PFSK-1 (cell line): ENCODE data around the gene ACTN4.

ENCODE experiments used
- POLR2AphosphoS5 ChIP-seq: IDR thresholded peaks from 2 replicates; pipeline ENCODE4 v1.6.1; 2012; ENCODE audit warnings: low read depth, mild to moderate bottlenecking, control low read depth, low read length, moderate library complexity
- SIN3A ChIP-seq: IDR thresholded peaks from 2 replicates; pipeline ENCODE4 v1.6.1; 2012; ENCODE audit warnings: mild to moderate bottlenecking, low read length, moderate library complexity, borderline replicate concordance; ENCODE audit not compliant: insufficient read depth
- TAF1 ChIP-seq: IDR thresholded peaks from 2 replicates; pipeline ENCODE4 v1.6.1; 2012; ENCODE audit warnings: low read length, control low read depth, borderline replicate concordance; ENCODE audit not compliant: insufficient read depth
- TF ChIP-seq, protein P1 (sequence below), 2 experiments: IDR thresholded peaks; 2 replicates each; pipeline versions ENCODE4 v1.6.1 to v1.8.0; 2011 to 2012; ENCODE audit warnings: low read depth in 2 of 2, low read length in 2 of 2, control low read depth in 1 of 2, inconsistent platforms in 1 of 2, mild to moderate bottlenecking in 1 of 2, moderate library complexity in 1 of 2; ENCODE audit not compliant: insufficient read depth in 1 of 2

- TF ChIP-seq, protein P1, sequence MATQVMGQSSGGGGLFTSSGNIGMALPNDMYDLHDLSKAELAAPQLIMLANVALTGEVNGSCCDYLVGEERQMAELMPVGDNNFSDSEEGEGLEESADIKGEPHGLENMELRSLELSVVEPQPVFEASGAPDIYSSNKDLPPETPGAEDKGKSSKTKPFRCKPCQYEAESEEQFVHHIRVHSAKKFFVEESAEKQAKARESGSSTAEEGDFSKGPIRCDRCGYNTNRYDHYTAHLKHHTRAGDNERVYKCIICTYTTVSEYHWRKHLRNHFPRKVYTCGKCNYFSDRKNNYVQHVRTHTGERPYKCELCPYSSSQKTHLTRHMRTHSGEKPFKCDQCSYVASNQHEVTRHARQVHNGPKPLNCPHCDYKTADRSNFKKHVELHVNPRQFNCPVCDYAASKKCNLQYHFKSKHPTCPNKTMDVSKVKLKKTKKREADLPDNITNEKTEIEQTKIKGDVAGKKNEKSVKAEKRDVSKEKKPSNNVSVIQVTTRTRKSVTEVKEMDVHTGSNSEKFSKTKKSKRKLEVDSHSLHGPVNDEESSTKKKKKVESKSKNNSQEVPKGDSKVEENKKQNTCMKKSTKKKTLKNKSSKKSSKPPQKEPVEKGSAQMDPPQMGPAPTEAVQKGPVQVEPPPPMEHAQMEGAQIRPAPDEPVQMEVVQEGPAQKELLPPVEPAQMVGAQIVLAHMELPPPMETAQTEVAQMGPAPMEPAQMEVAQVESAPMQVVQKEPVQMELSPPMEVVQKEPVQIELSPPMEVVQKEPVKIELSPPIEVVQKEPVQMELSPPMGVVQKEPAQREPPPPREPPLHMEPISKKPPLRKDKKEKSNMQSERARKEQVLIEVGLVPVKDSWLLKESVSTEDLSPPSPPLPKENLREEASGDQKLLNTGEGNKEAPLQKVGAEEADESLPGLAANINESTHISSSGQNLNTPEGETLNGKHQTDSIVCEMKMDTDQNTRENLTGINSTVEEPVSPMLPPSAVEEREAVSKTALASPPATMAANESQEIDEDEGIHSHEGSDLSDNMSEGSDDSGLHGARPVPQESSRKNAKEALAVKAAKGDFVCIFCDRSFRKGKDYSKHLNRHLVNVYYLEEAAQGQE (IDR thresholded peaks at IDR 0.05; ENCODE audit: insufficient read depth in 1 of 2, low read depth in 2 of 2, low read length in 2 of 2) = no peak
- TF ChIP-seq POLR2AphosphoS5 (no peak), TAF1 (no peak), SIN3A (no peak)
Measured at GRCh38 chr19:38733493-38734175, 86.2 kb downstream of the ACTN4 start.
